Stimulated activated naive B cell treated with anti-CD40 and anti-IgM and Interleukin-4, amounts not matched to agents 10 μg/mL and 1 μg/mL and 100 μg/mL, for 72 hours (primary cell): ENCODE results near the gene PRSS2.
"Not testable (repeated sequence)": the region's sequence is repeated elsewhere in the genome, so short reads cannot be mapped to it uniquely, and the experiment has no call there.

ENCODE experiments used
- ATAC-seq, 2 donors: fragments of 150-1000 bp; cut with Tn5 transposase; replicated peaks; 2 replicates each; pipeline ENCODE4 v1.10.0; 2021; ENCODE audit warnings: moderate library complexity in 1 of 2
- DNase-seq: peaks from one replicate; pipeline ENCODE4 v3.0.0; 2021
- H3K27ac Mint-ChIP-seq: one replicate; pipeline ENCODE4 v1.8.0; 2022; ENCODE audit warnings: mild to moderate bottlenecking, mixed read lengths
- H3K27me3 Mint-ChIP-seq, 2 donors: one replicate each; pipeline ENCODE4 v1.8.0; 2022; ENCODE audit warnings: mixed read lengths in 2 of 2
- H3K36me3 Mint-ChIP-seq, 2 donors: one replicate each; pipeline ENCODE4 v1.8.0; 2022; ENCODE audit warnings: mixed read lengths in 2 of 2, mild to moderate bottlenecking in 1 of 2
- H3K4me1 Mint-ChIP-seq, 2 donors: one replicate each; pipeline ENCODE4 v1.8.0; 2022; ENCODE audit warnings: mixed read lengths in 2 of 2, mild to moderate bottlenecking in 1 of 2
- H3K4me3 Mint-ChIP-seq, 2 donors: one replicate each; pipeline ENCODE4 v1.8.0; 2022; ENCODE audit warnings: mild to moderate bottlenecking in 2 of 2, mixed read lengths in 2 of 2, moderate library complexity in 1 of 2
- H3K9me3 Mint-ChIP-seq, 2 donors: one replicate each; pipeline ENCODE4 v1.8.0; 2022; ENCODE audit warnings: mixed read lengths in 2 of 2, mild to moderate bottlenecking in 1 of 2

Gene PRSS2

GRCh38 chr7:142770661-142771352 lies at the start of gene PRSS2:
PRSS2 (plus strand) TSS chr7:142770970; CDS start chr7:142770983, 13 bp downstream.
- Mint-ChIP-seq H3K4me1 (peaks cover 22 to 26% of the 10 kb centered on the region in 2 donors), H3K4me3 (peak within 1 kb of the TSS in 1 of 2 donors; percentile 34), H3K9me3 (no peaks in the 10 kb centered on the region), H3K27ac (peak within 1 kb of the TSS; percentile 72), H3K27me3 (no peaks in the 10 kb centered on the region), H3K36me3 (no peaks in the 10 kb centered on the region)
- DNase-seq = no peak
- ATAC-seq = peak; percentile 47 to 51

- peaks cover 19 to 35% of the 10 kb centered on the region in 2 donors for H3K4me1 Mint-ChIP-seq
- H3K27ac Mint-ChIP-seq = no peak overlapping the region
- H3K9me3 Mint-ChIP-seq = no peaks in the 10 kb centered on the region
- H3K36me3 Mint-ChIP-seq = no peaks in the 10 kb centered on the region
- peaks cover 33 to 46% of the 10 kb centered on the region in 2 donors for H3K27me3 Mint-ChIP-seq
- DNase-seq (no peak), ATAC-seq (peak; percentile 61 to 68)
- H3K4me3 Mint-ChIP-seq = peak overlapping the region; percentile 62 to 68
Observed at GRCh38 chr7:142720986-142721385, 49.8 kb upstream of the PRSS2 start.

GRCh38 chr7:142722248-142722794 lies 48.4 kb upstream of the PRSS2 start:
- Mint-ChIP-seq H3K4me3 (peak overlapping the region; percentile 62 to 67), H3K36me3 (no peaks in the 10 kb centered on the region), H3K27ac (no peak overlapping the region), H3K27me3 (peaks cover 37 to 46% of the 10 kb centered on the region in 2 donors), H3K9me3 (no peaks in the 10 kb centered on the region), H3K4me1 (peaks cover 17 to 28% of the 10 kb centered on the region in 2 donors)
- ATAC-seq = no peak
- no peak for DNase-seq

- Mint-ChIP-seq H3K9me3 (no peaks in the 10 kb centered on the region), H3K4me3 (no peak overlapping the region)
- ATAC-seq = peak; percentile 47 to 59
Observed at GRCh38 chr7:142733271-142733670, 37.5 kb upstream of the PRSS2 start.

DNA sequence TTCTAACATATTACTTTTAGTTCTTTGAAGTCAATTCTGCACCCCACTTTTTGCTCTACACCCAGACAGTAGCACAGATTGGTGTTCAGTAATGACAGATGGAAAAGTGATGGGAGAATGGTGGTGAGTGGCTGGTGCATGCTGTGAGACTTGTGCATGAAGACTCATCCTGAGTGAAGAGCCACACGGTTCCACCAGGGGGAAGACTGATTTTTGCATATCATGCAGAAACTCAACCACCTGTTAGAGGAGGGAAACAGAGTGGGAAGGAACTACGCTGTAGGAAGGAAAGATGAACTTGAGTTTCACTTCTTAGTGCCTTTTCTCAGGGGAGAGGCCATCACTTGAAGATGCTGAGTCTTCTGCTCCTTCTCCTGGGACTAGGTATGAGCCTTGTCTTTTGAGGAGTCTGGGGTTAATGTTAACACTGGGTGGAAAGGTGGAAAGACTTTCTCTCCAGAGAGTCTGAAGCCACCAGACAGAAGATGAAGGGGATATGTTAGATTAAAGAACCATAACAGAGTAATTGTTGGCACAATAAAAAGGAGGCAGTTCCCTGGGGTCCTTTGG lies 30.8 kb upstream of the PRSS2 start:
- Mint-ChIP-seq H3K9me3 (no peaks in the 10 kb centered on the region), H3K27ac (peak overlapping the region; percentile 3), H3K27me3 (no peaks in the 10 kb centered on the region), H3K36me3 (no peaks in the 10 kb centered on the region), H3K4me3 (no peak overlapping the region), H3K4me1 (peaks cover 21 to 32% of the 10 kb centered on the region in 2 donors)
- ATAC-seq (peak; percentile 98), DNase-seq (peak; percentile 39)

More at GRCh38 chr7:142733271-142733670, 37.5 kb upstream of the PRSS2 start:
- Mint-ChIP-seq H3K27me3 (no peaks in the 10 kb centered on the region), H3K4me1 (peaks cover 2 to 5% of the 10 kb centered on the region in 2 donors), H3K27ac (no peak overlapping the region), H3K36me3 (no peaks in the 10 kb centered on the region)
- no peak for DNase-seq

DNA sequence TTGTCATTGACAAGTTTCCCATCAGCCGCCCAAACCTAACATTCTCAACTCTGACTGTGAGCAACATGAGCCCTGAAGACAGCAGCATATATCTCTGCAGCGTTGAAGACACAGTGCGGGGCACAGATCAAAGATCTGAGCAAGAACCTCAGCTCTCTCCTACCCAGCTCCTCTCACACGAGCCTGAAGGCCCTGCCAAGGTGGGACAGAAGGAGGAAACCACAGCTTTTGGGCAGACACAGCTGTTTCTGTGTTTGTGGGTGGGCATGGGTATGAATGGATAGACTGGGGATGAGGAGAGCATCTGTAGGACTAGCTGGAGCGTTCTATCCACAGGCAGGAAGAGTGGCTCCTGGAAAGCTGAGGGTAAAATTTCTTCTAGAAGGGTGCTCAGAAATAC lies 30.0 kb upstream of the PRSS2 start:
- ATAC-seq = peak in 1 of 2 donors; percentile 6
- H3K27me3 Mint-ChIP-seq = no peaks in the 10 kb centered on the region
- H3K27ac Mint-ChIP-seq = no peak overlapping the region
- no peaks in the 10 kb centered on the region for H3K9me3 Mint-ChIP-seq
- no peak overlapping the region for H3K4me3 Mint-ChIP-seq
- DNase-seq = no peak
- no peaks in the 10 kb centered on the region for H3K36me3 Mint-ChIP-seq
- peaks cover 21 to 33% of the 10 kb centered on the region in 2 donors for H3K4me1 Mint-ChIP-seq

- not testable (repeated sequence) for H3K36me3 Mint-ChIP-seq, H3K9me3 Mint-ChIP-seq, H3K4me3 Mint-ChIP-seq, ATAC-seq, H3K27me3 Mint-ChIP-seq, H3K27ac Mint-ChIP-seq, DNase-seq
- peaks cover 21 to 38% of the 10 kb centered on the region in 2 donors for H3K4me1 Mint-ChIP-seq
Observed at GRCh38 chr7:142741932-142742331, 28.8 kb upstream of the PRSS2 start.

- Mint-ChIP-seq H3K27me3 (peaks cover 7 to 8% of the 10 kb centered on the region in 2 donors), H3K36me3 (no peaks in the 10 kb centered on the region), H3K27ac (no peak overlapping the region), H3K9me3 (no peaks in the 10 kb centered on the region), H3K4me1 (peaks cover 12 to 28% of the 10 kb centered on the region in 2 donors), H3K4me3 (no peak overlapping the region)
- ATAC-seq = no peak
- DNase-seq = no peak
Observed at GRCh38 chr7:142745091-142745635, 25.6 kb upstream of the PRSS2 start.

DNA sequence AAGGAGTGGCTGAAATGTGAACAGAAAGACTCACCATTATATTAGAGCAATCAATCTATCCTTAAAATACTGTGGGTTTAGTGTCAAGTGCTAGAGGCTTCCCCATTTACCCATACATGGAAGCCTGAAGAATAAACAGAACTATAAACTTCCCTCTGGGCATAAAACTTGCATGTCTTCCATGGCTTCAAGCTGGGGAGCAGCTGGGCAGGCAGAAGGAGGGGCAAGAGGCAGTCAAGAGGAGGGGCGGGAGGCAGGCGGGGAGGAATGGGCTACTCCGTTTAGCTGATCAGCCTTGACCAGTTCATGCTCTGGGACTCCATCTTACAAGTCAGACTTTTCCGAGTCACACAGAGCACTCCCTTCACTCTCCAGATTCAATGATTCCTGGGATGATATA lies 25.0 kb upstream of the PRSS2 start:
- ATAC-seq (no peak), DNase-seq (no peak)
- Mint-ChIP-seq H3K4me1 (peaks cover 7 to 22% of the 10 kb centered on the region in 2 donors), H3K27me3 (peaks cover 7 to 8% of the 10 kb centered on the region in 2 donors), H3K27ac (no peak overlapping the region), H3K9me3 (no peaks in the 10 kb centered on the region), H3K36me3 (no peaks in the 10 kb centered on the region), H3K4me3 (no peak overlapping the region)

DNA sequence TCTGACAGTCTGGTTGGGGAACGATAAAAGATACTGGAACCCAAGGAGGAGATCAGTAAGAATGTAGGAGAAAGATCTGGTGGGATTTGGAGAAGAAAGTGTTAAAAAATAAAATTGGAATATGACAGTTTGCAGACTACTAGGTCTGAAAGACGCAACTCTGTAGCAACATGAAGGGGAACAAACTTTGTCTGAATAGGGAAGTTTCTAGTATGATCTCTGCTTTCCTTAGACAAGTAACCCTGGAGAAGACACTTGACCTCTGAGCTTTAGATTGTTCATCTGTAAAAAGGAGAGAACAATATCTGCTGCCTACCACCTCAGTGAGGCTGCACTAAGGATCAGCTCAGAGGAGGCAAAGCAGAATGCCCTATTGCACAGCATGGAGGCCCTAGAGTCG lies 24.5 kb upstream of the PRSS2 start:
- ATAC-seq (no peak), DNase-seq (no peak)
- Mint-ChIP-seq H3K27ac (no peak overlapping the region), H3K4me1 (peaks cover 4 to 16% of the 10 kb centered on the region in 2 donors), H3K4me3 (no peak overlapping the region), H3K36me3 (no peaks in the 10 kb centered on the region), H3K27me3 (peaks cover 7 to 8% of the 10 kb centered on the region in 2 donors), H3K9me3 (no peaks in the 10 kb centered on the region)

DNA sequence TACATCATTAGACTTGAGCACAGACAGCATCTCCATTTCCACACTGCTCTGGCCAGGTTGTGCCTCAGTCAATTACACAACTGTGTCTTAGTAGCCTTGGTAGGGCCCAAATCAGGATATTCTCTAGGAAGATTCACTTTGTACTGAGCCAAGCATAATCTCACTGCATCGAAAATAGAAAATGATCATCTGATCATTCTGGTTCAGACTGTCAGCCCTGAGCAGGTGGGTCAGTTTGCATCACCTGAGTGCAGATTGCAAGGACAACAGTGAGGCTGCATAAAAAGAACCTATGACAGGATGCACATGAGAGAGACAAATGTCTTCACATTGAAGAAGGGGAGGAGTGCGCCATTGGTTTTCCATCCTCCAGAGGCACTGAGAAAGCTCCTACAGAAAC lies 22.4 kb upstream of the PRSS2 start:
- H3K27ac Mint-ChIP-seq, H3K36me3 Mint-ChIP-seq, ATAC-seq, H3K4me1 Mint-ChIP-seq, DNase-seq, H3K27me3 Mint-ChIP-seq, H3K9me3 Mint-ChIP-seq, H3K4me3 Mint-ChIP-seq: not testable (repeated sequence)

DNA sequence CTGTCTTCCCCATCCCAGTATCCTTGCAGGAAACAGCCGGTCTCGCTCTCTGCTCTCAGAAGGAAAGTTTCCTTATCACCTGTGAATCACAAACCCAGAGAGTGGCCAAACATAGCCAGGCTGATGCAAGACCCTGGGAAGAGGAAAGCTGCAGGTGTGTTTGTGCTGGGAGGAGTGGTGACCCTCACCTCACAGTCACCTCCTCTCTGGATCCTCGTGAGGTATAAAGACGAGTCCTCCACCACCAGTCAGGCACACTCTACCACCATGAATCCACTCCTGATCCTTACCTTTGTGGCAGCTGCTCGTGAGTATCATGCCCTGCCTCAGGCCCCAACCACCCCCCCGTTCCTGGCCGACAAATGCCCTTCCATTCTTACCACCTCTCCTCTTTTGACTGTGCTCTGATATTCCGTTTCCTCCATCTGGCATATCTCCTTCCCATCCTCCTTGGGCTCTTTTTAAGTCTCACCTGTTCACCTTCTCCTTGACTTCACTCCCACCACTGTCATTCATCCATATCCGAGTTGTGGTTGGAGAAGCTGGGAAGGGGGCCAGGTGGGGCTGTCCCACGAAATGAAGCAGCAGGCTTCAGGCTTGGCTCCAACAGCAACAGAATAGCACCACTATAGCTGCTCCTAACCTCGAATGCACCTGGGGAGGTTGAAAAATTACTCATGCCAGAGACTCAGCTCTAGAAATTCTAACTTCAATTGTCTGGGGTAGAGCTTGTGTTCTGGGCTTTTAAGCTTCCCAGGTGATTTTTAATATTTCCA lies 21.4 kb upstream of the PRSS2 start, which contains the start of gene PRSS1:
Gene PRSS1, plus strand, starts transcription at position 255 of the 776 bp plus-strand sequence. Its CDS starts 13 bp downstream, at position 268.
- DNase-seq (no peak), ATAC-seq (no peak)
- Mint-ChIP-seq H3K4me1 (peaks cover 0 to 6% of the 10 kb centered on the region in 2 donors), H3K4me3 (no peak within 1 kb of the TSS), H3K27me3 (peaks cover 7 to 8% of the 10 kb centered on the region in 2 donors), H3K27ac (no peak within 1 kb of the TSS), H3K9me3 (peaks cover 0 to 1% of the 10 kb centered on the region in 2 donors), H3K36me3 (no peaks in the 10 kb centered on the region)

GRCh38 chr7:142750321-142750938 lies 20.3 kb upstream of the PRSS2 start:
- H3K27ac Mint-ChIP-seq = no peak overlapping the region
- no peak for ATAC-seq
- peaks cover 0 to 1% of the 10 kb centered on the region in 2 donors for H3K9me3 Mint-ChIP-seq
- H3K27me3 Mint-ChIP-seq = peaks cover 7 to 8% of the 10 kb centered on the region in 2 donors
- H3K4me3 Mint-ChIP-seq = no peak overlapping the region
- H3K4me1 Mint-ChIP-seq = peaks cover 0 to 6% of the 10 kb centered on the region in 2 donors
- H3K36me3 Mint-ChIP-seq = no peaks in the 10 kb centered on the region
- DNase-seq = no peak
